IPS DF 6.9 (cell line): ENCODE measurements around the gene SLC48A1.
A peak's percentile ranks its signal among the peaks of the same experiment; 100 is the strongest.

Experiments used
- DNase-seq: peaks from one replicate; pipeline ENCODE4 v3.0.0-alpha.2; 2013; ENCODE audit warnings: low read depth, low spot score
- H3K27ac ChIP-seq: one replicate; pipeline ENCODE4 v1.5.1; 2013; ENCODE audit warnings: low read length, control low read depth
- H3K27me3 ChIP-seq: 2 replicates; pipeline ENCODE4 v1.6.1; 2013; ENCODE audit warnings: mild to moderate bottlenecking, low read length; ENCODE audit not compliant: control insufficient read depth, insufficient read depth
- H3K36me3 ChIP-seq: 2 replicates; pipeline ENCODE4 v1.6.1; 2013; ENCODE audit warnings: low read length; ENCODE audit not compliant: control insufficient read depth, insufficient read depth
- H3K4me1 ChIP-seq: 2 replicates; pipeline ENCODE4 v1.6.1; 2013; ENCODE audit warnings: low read length; ENCODE audit not compliant: control insufficient read depth, insufficient read depth
- H3K4me3 ChIP-seq: 2 replicates; pipeline ENCODE4 v1.5.1; 2013; ENCODE audit warnings: mild to moderate bottlenecking, low read length
- H3K9me3 ChIP-seq: 2 replicates; pipeline ENCODE4 v1.6.1; 2013; ENCODE audit warnings: low read length, inconsistent platforms; ENCODE audit not compliant: control insufficient read depth, insufficient read depth
- WGBS: extraction: QIAGEN DNeasy Blood & Tissue Kit; methylation state at CpG from one replicate; pipeline ENCODE4 v1.1.7; 2013; ENCODE audit warnings: mixed read lengths, missing lambda C conversion rate; ENCODE audit not compliant: insufficient read length, insufficient coverage; 5-methylcytosine and 5-hydroxymethylcytosine counted together

The SLC48A1 gene

DNA sequence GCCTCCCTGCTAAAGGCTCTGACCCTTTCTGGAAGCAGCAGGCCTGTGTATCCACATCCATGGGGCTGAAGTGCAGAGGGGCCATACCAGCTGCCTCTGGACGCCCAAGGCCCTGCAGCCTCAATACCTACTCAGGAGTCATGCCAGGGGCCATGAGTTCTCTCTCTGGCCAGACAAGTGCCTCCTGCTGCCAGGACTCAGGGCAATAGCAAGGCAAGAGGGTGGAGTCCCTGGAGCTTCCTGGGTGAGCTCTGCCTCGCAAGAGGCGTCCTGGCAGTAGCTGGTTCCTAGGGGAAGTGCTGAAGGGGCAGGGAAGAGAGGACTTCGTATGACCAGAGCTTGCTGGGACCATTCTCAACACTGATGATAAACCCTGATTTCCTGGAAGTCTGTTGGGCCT is 36.8 kb upstream of the SLC48A1 start:
- Histone ChIP-seq H3K36me3 (no peaks in the 10 kb centered on the region), H3K27ac (no peak overlapping the region), H3K27me3 (no peaks in the 10 kb centered on the region), H3K4me1 (peaks cover 5% of the 10 kb centered on the region), H3K9me3 (no peaks in the 10 kb centered on the region), H3K4me3 (no peak overlapping the region)
- WGBS = no CpG with 5 or more reads among the region's 4 CpGs
- DNase-seq = no peak

- Histone ChIP-seq H3K4me3 (no peak overlapping the region), H3K36me3 (no peaks in the 10 kb centered on the region), H3K27me3 (no peaks in the 10 kb centered on the region), H3K9me3 (no peaks in the 10 kb centered on the region), H3K4me1 (peaks cover 5% of the 10 kb centered on the region), H3K27ac (no peak overlapping the region)
- no CpG with 5 or more reads among the region's 19 CpGs for WGBS
- DNase-seq = no peak
Measured at GRCh38 chr12:47736877-47737676, 36.0 kb upstream of the SLC48A1 start.

DNA sequence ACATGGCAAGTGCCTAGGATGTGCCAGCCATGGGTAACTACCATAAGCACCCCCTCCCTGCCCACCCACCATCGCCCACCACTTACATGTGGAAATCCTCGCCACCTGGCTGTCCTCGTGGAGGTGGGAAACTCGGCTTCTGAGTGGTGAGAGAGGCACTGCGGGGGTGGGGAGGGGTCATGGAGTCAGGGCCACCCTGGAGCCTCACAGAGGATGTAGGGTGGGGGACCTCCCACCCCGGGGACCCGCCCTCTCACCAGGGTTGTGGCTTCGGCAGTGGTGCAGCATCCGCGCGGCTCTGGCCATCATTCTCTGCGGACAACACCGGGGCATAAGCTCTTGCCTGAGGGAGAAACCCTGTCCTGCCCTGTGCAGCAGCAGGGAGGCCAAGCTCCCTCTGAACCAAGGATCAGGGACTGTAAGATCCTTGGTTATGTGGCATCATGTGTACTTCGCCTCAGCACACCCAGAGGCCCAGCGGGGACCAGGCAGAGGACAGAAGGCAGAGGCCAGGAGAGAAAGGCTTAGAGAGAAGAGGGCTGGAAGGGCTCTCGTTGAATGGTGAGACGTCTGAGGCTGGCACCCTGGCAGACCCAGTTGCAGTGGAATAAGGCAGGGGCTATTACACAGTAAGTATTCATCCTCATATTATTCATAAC is 35.0 kb upstream of the SLC48A1 start:
- no peaks in the 10 kb centered on the region for H3K27me3 ChIP-seq
- no peak overlapping the region for H3K27ac ChIP-seq
- H3K9me3 ChIP-seq = no peaks in the 10 kb centered on the region
- no peak overlapping the region for H3K4me3 ChIP-seq
- H3K36me3 ChIP-seq = no peaks in the 10 kb centered on the region
- H3K4me1 ChIP-seq = peaks cover 5% of the 10 kb centered on the region
- no CpG with 5 or more reads among the region's 17 CpGs for WGBS
- DNase-seq = no peak

- H3K9me3 ChIP-seq = no peaks in the 10 kb centered on the region
- WGBS = no CpG with 5 or more reads among the region's 3 CpGs
- DNase-seq = no peak
- no peak overlapping the region for H3K4me3 ChIP-seq
- no peaks in the 10 kb centered on the region for H3K36me3 ChIP-seq
- peaks cover 5% of the 10 kb centered on the region for H3K4me1 ChIP-seq
- no peaks in the 10 kb centered on the region for H3K27me3 ChIP-seq
- H3K27ac ChIP-seq = no peak overlapping the region
Measured at GRCh38 chr12:47739297-47739696, 33.7 kb upstream of the SLC48A1 start.

- H3K4me1 ChIP-seq = peaks cover 2% of the 10 kb centered on the region; the same call in 1 of the 2 replicates
- H3K36me3 ChIP-seq = no peaks in the 10 kb centered on the region
- no peak for DNase-seq
- WGBS = no CpG with 5 or more reads among the region's 12 CpGs
- H3K4me3 ChIP-seq = no peak overlapping the region
- no peaks in the 10 kb centered on the region for H3K27me3 ChIP-seq
- no peaks in the 10 kb centered on the region for H3K9me3 ChIP-seq
- H3K27ac ChIP-seq = no peak overlapping the region
Measured at GRCh38 chr12:47739979-47740378, 33.1 kb upstream of the SLC48A1 start.

DNA sequence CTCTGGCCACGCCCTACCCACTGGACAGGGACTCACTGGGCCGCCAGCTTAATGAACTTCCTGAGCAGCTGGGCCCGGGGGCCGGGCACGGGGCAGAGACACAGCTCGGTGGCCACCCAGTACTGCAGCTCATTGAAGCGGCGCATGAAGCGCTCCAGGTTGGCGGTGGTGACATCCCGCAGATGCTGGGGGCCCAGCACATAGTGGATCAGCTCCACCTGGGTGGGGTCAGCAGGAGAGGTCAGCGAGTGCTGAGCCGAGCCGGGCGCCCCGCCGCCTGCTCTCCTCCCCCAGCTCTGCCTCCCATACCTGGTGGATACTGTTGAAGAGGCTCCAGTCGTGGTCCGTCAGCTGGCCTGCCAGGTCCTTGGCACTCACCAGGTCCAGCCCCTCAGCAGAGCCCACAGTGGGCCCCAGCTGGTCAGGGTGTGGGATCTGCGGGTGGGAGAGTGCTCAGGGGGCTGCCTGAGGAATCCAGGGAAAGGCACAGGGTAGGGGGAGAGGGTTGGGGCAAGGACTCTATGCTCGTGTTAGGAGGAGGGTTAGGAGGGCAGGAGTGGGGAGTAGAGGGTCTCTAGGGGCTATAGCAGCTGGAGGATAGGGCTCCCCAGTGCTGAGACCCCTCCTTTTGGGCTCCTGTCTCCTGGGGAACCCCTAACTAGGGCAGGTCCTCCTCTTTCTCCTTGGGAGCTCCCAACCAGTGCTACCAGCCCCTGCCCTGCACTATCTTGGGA is 32.3 kb upstream of the SLC48A1 start:
- Histone ChIP-seq H3K4me3 (no peak overlapping the region), H3K36me3 (no peaks in the 10 kb centered on the region), H3K9me3 (no peaks in the 10 kb centered on the region), H3K27ac (no peak overlapping the region), H3K4me1 (no peaks in the 10 kb centered on the region), H3K27me3 (no peaks in the 10 kb centered on the region)
- WGBS = no CpG with 5 or more reads among the region's 21 CpGs
- no peak for DNase-seq

GRCh38 chr12:47741340-47741703 is 31.7 kb upstream of the SLC48A1 start:
- Histone ChIP-seq H3K27me3 (no peaks in the 10 kb centered on the region), H3K4me1 (no peaks in the 10 kb centered on the region), H3K4me3 (no peak overlapping the region), H3K27ac (no peak overlapping the region), H3K9me3 (no peaks in the 10 kb centered on the region), H3K36me3 (no peaks in the 10 kb centered on the region)
- no CpG with 5 or more reads among the region's 4 CpGs for WGBS
- DNase-seq = no peak

DNA sequence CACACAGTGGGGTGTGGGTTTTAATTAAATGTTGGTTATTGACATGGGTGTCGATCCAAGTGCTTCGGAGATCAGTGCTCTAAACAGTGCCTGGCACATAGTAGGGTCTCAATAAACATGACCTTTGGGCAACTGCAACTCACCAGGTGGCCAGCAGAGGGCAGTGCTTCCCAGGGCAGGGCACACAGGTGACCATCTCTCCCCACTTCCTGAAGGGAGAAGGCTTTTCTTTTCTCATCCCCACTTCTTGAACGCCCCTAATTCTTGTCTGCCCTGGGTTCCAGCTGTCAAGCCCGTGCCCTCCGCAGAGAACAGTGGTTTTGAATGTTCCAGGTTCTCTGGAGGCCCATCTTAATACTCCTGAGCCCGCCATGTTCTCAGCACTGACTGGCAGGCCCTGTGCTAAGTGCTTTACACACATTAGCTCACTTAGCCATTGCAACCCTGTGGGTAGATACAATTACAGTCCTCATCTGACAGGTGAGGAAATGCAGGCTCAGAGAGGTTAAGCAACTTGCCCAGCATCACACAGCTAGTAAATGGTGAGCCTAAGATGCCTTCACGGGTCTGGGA is 30.7 kb upstream of the SLC48A1 start:
- Histone ChIP-seq H3K27ac (no peak overlapping the region), H3K27me3 (no peaks in the 10 kb centered on the region), H3K4me3 (no peak overlapping the region), H3K9me3 (no peaks in the 10 kb centered on the region), H3K36me3 (no peaks in the 10 kb centered on the region), H3K4me1 (no peaks in the 10 kb centered on the region)
- DNase-seq = peak; percentile 60
- WGBS = no CpG with 5 or more reads among the region's 7 CpGs

GRCh38 chr12:47743311-47743860 is 29.7 kb upstream of the SLC48A1 start:
- Histone ChIP-seq H3K27ac (no peak overlapping the region), H3K4me3 (no peak overlapping the region), H3K27me3 (no peaks in the 10 kb centered on the region), H3K9me3 (no peaks in the 10 kb centered on the region), H3K4me1 (no peaks in the 10 kb centered on the region), H3K36me3 (no peaks in the 10 kb centered on the region)
- no peak for DNase-seq
- WGBS = no CpG with 5 or more reads among the region's 9 CpGs

GRCh38 chr12:47744005-47744651 is 28.9 kb upstream of the SLC48A1 start:
- no peak overlapping the region for H3K4me3 ChIP-seq
- DNase-seq = peak; percentile 70
- WGBS = no CpG with 5 or more reads among the region's 10 CpGs
- H3K4me1 ChIP-seq = no peaks in the 10 kb centered on the region
- no peaks in the 10 kb centered on the region for H3K36me3 ChIP-seq
- no peaks in the 10 kb centered on the region for H3K27me3 ChIP-seq
- no peaks in the 10 kb centered on the region for H3K9me3 ChIP-seq
- H3K27ac ChIP-seq = no peak overlapping the region
